HEK293 (cell line): ENCODE measurements around the gene MAPK11.

Source experiments
- HOXC10 ChIP-seq: sonication (generic); formaldehyde crosslinking; IDR thresholded peaks from 2 replicates; pipeline ENCODE4 v1.8.1; 2023; ENCODE audit warnings: mild to moderate bottlenecking, missing genetic modification reagents
- KLF7 ChIP-seq: fragments of 450-650 bp; formaldehyde crosslinking; IDR thresholded peaks from 2 replicates; pipeline ENCODE4 v1.5.1; 2016; ENCODE audit warnings: missing biosample characterization, missing genetic modification characterization, borderline replicate concordance
- KLF8 ChIP-seq: fragments of 450-650 bp; formaldehyde crosslinking; IDR thresholded peaks from 2 replicates; pipeline ENCODE4 v1.5.1; 2016; ENCODE audit warnings: missing biosample characterization, missing genetic modification characterization
- MEIS1 ChIP-seq: sonication (generic); formaldehyde crosslinking; IDR thresholded peaks from 2 replicates; pipeline ENCODE4 v1.8.1; 2022; ENCODE audit warnings: missing genetic modification reagents, mild to moderate bottlenecking, borderline replicate concordance
- PRDM1 ChIP-seq: fragments of 450-650 bp; formaldehyde crosslinking; IDR thresholded peaks from 2 replicates; pipeline ENCODE4; 2016; ENCODE audit warnings: missing biosample characterization, missing genetic modification characterization
- SALL2 ChIP-seq: fragments of 450-650 bp; formaldehyde crosslinking; IDR thresholded peaks from 2 replicates; pipeline ENCODE4 v1.5.0; 2017; ENCODE audit warnings: missing biosample characterization, mild to moderate bottlenecking, missing genetic modification characterization, borderline replicate concordance
- TRIM28 ChIP-seq: IDR thresholded peaks from 2 replicates; pipeline ENCODE4 v1.6.1; 2011; ENCODE audit warnings: low read length, control low read depth, borderline replicate concordance
- YY1 ChIP-seq: fragments of 450-650 bp; formaldehyde crosslinking; IDR thresholded peaks from 2 replicates; pipeline ENCODE4 v1.5.1; 2018; ENCODE audit warnings: missing biosample characterization, missing genetic modification characterization
- YY2 ChIP-seq: fragments of 450-650 bp; formaldehyde crosslinking; IDR thresholded peaks from 2 replicates; pipeline ENCODE4 v1.5.1; 2016; ENCODE audit warnings: missing biosample characterization, missing genetic modification characterization
- ZBTB1 ChIP-seq: fragments of 450-650 bp; formaldehyde crosslinking; IDR thresholded peaks from 2 replicates; pipeline ENCODE4 v1.5.1; 2016; ENCODE audit warnings: missing biosample characterization, missing genetic modification characterization
- ZBTB8A ChIP-seq: fragments of 450-650 bp; formaldehyde crosslinking; IDR thresholded peaks from 2 replicates; pipeline ENCODE4 v1.5.1; 2016; ENCODE audit warnings: missing biosample characterization, missing genetic modification characterization
- ZIC2 ChIP-seq: fragments of 450-650 bp; formaldehyde crosslinking; IDR thresholded peaks from 2 replicates; pipeline ENCODE4 v1.5.1; 2016; ENCODE audit warnings: missing biosample characterization, missing genetic modification characterization
- ZNF174 ChIP-seq: fragments of 450-650 bp; formaldehyde crosslinking; IDR thresholded peaks from 2 replicates; pipeline ENCODE4 v1.5.0; 2017; ENCODE audit warnings: missing biosample characterization, mild to moderate bottlenecking, missing genetic modification characterization
- ZNF214 ChIP-seq: fragments of 450-650 bp; formaldehyde crosslinking; IDR thresholded peaks from 2 replicates; pipeline ENCODE4 v1.5.1; 2017; ENCODE audit warnings: missing biosample characterization, mild to moderate bottlenecking, missing genetic modification characterization, borderline replicate concordance
- ZNF239 ChIP-seq: fragments of 450-650 bp; formaldehyde crosslinking; IDR thresholded peaks from 2 replicates; pipeline ENCODE4 v1.5.1; 2016; ENCODE audit warnings: missing biosample characterization, missing genetic modification characterization
- ZNF416 ChIP-seq: fragments of 450-650 bp; formaldehyde crosslinking; IDR thresholded peaks from 2 replicates; pipeline ENCODE4 v1.5.1; 2016; ENCODE audit warnings: missing biosample characterization, missing genetic modification characterization
- ZNF510 ChIP-seq: fragments of 450-650 bp; formaldehyde crosslinking; IDR thresholded peaks from 2 replicates; pipeline ENCODE4 v1.5.1; 2018; ENCODE audit warnings: mild to moderate bottlenecking, missing genetic modification characterization, missing biosample characterization; ENCODE audit not compliant: insufficient replicate concordance
- ZNF560 ChIP-seq: fragments of 450-650 bp; formaldehyde crosslinking; IDR thresholded peaks from 2 replicates; pipeline ENCODE4 v1.5.1; 2017; ENCODE audit warnings: missing biosample characterization, missing genetic modification characterization, borderline replicate concordance
- ZNF600 ChIP-seq: fragments of 450-650 bp; formaldehyde crosslinking; IDR thresholded peaks from 2 replicates; pipeline ENCODE4 v1.5.1; 2016; ENCODE audit warnings: missing biosample characterization, missing genetic modification characterization
- ZNF610 ChIP-seq: fragments of 450-650 bp; formaldehyde crosslinking; IDR thresholded peaks from 2 replicates; pipeline ENCODE4 v1.5.1; 2016; ENCODE audit warnings: missing biosample characterization, missing genetic modification characterization, borderline replicate concordance
- ZNF792 ChIP-seq: fragments of 450-650 bp; formaldehyde crosslinking; IDR thresholded peaks from 2 replicates; pipeline ENCODE4 v1.5.1; 2016; ENCODE audit warnings: missing biosample characterization, missing genetic modification characterization
- ZSCAN16 ChIP-seq: fragments of 450-650 bp; formaldehyde crosslinking; IDR thresholded peaks from 2 replicates; pipeline ENCODE4 v1.5.1; 2016; ENCODE audit warnings: missing biosample characterization, missing genetic modification characterization
- ZSCAN30 ChIP-seq: fragments of 450-650 bp; IDR thresholded peaks from 2 replicates; pipeline ENCODE4 v1.5.1; 2018; ENCODE audit warnings: missing biosample characterization, mild to moderate bottlenecking, missing genetic modification characterization, moderate library complexity
- ZXDB ChIP-seq: fragments of 450-650 bp; formaldehyde crosslinking; IDR thresholded peaks from 2 replicates; pipeline ENCODE4 v1.5.1; 2016; ENCODE audit warnings: missing biosample characterization, missing genetic modification characterization
- TF ChIP-seq, protein P1 (sequence below): fragments of 450-650 bp; formaldehyde crosslinking; IDR thresholded peaks from 2 replicates; pipeline ENCODE4 v1.5.1; 2016; ENCODE audit warnings: missing biosample characterization, missing genetic modification characterization
- TF ChIP-seq, protein P2 (sequence below): fragments of 450-650 bp; formaldehyde crosslinking; IDR thresholded peaks from 2 replicates; pipeline ENCODE4 v1.5.1; 2016; ENCODE audit warnings: missing biosample characterization, missing genetic modification characterization, borderline replicate concordance
- TF ChIP-seq, protein P3 (sequence below): IDR thresholded peaks from 2 replicates; pipeline ENCODE4 v1.6.1; 2011; ENCODE audit warnings: mild to moderate bottlenecking, low read depth, low read length, borderline replicate concordance
- TF ChIP-seq, protein P4 (sequence below): fragments of 450-650 bp; formaldehyde crosslinking; IDR thresholded peaks from 2 replicates; pipeline ENCODE4 v1.5.1; 2016; ENCODE audit warnings: missing biosample characterization, missing genetic modification characterization
- TF ChIP-seq, protein P5 (sequence below): fragments of 450-650 bp; formaldehyde crosslinking; IDR thresholded peaks from 2 replicates; pipeline ENCODE4 v1.5.1; 2016; ENCODE audit warnings: missing biosample characterization, missing genetic modification characterization, borderline replicate concordance

Gene MAPK11

DNA sequence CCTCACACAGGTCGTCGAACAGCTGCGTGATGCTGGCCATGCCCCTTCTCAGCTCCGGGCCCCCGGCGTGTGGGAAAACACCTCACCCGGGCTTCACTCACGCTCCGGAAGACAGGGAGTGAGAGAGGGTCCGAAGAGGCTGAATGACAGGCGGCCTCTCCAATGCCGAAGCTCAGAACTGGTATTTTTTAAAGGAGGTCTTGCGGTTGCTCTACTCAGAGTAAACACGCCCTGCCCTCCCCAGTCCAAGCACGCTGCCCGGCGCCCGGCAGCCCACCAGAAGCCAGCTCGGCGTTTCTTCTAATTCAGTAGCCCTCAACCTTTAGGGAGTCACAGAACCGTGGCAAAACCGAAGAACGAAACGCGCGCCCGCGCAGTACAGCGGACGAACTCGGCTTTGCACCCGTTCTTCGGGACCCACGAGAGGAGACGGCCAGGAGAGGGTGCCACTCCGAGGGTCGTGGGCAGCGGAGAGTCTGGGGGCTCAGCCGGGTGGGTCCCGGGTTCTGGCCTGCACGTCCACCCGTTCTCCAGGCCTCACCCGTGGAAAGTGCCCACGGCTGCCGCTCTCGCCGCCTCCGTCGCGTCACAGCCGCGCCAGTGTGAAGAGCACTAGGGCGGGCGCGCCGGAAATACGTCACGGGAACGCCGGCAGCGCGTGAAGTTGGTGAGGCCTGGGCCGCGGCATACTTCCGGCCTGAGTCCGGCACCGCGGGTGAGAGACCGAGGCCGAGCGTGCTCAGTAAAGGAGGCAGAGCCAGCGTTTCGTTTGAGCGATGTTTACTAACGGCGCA, 25.6 kb downstream of the MAPK11 start, which contains the start of gene TUBGCP6 (continued):
- peak; percentile 49; the same call in 1 of the 2 replicates for TF ChIP-seq ZIC2 (tag by site-specific recombination)
- peak; percentile 89 for TF ChIP-seq KLF8 (tag by site-specific recombination)
- TF ChIP-seq ZNF510 (tag by site-specific recombination), result no peak
- TF ChIP-seq SALL2 (tag by site-specific recombination), result no peak
- no peak for TF ChIP-seq HOXC10 (CRISPR knock-in tag)
- TF ChIP-seq, protein P1, sequence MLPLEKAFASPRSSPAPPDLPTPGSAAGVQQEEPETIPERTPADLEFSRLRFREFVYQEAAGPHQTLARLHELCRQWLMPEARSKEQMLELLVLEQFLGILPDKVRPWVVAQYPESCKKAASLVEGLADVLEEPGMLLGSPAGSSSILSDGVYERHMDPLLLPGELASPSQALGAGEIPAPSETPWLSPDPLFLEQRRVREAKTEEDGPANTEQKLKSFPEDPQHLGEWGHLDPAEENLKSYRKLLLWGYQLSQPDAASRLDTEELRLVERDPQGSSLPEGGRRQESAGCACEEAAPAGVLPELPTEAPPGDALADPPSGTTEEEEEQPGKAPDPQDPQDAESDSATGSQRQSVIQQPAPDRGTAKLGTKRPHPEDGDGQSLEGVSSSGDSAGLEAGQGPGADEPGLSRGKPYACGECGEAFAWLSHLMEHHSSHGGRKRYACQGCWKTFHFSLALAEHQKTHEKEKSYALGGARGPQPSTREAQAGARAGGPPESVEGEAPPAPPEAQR (tag by site-specific recombination), result no peak
- TF ChIP-seq ZNF174 (tag by site-specific recombination), result no peak
- peak; percentile 90 for TF ChIP-seq ZXDB (tag by site-specific recombination)
- TF ChIP-seq MEIS1 (CRISPR knock-in tag), result no peak
- peak; percentile 62; the same call in 1 of the 2 replicates for TF ChIP-seq KLF7 (tag by site-specific recombination)
- TF ChIP-seq YY1 (tag by site-specific recombination), result no peak
- TF ChIP-seq, protein P2, sequence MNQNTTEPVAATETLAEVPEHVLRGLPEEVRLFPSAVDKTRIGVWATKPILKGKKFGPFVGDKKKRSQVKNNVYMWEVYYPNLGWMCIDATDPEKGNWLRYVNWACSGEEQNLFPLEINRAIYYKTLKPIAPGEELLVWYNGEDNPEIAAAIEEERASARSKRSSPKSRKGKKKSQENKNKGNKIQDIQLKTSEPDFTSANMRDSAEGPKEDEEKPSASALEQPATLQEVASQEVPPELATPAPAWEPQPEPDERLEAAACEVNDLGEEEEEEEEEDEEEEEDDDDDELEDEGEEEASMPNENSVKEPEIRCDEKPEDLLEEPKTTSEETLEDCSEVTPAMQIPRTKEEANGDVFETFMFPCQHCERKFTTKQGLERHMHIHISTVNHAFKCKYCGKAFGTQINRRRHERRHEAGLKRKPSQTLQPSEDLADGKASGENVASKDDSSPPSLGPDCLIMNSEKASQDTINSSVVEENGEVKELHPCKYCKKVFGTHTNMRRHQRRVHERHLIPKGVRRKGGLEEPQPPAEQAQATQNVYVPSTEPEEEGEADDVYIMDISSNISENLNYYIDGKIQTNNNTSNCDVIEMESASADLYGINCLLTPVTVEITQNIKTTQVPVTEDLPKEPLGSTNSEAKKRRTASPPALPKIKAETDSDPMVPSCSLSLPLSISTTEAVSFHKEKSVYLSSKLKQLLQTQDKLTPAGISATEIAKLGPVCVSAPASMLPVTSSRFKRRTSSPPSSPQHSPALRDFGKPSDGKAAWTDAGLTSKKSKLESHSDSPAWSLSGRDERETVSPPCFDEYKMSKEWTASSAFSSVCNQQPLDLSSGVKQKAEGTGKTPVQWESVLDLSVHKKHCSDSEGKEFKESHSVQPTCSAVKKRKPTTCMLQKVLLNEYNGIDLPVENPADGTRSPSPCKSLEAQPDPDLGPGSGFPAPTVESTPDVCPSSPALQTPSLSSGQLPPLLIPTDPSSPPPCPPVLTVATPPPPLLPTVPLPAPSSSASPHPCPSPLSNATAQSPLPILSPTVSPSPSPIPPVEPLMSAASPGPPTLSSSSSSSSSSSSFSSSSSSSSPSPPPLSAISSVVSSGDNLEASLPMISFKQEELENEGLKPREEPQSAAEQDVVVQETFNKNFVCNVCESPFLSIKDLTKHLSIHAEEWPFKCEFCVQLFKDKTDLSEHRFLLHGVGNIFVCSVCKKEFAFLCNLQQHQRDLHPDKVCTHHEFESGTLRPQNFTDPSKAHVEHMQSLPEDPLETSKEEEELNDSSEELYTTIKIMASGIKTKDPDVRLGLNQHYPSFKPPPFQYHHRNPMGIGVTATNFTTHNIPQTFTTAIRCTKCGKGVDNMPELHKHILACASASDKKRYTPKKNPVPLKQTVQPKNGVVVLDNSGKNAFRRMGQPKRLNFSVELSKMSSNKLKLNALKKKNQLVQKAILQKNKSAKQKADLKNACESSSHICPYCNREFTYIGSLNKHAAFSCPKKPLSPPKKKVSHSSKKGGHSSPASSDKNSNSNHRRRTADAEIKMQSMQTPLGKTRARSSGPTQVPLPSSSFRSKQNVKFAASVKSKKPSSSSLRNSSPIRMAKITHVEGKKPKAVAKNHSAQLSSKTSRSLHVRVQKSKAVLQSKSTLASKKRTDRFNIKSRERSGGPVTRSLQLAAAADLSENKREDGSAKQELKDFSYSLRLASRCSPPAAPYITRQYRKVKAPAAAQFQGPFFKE (tag by site-specific recombination), result no peak
- TF ChIP-seq ZBTB1 (tag by site-specific recombination), result no peak
- TF ChIP-seq, protein P3, sequence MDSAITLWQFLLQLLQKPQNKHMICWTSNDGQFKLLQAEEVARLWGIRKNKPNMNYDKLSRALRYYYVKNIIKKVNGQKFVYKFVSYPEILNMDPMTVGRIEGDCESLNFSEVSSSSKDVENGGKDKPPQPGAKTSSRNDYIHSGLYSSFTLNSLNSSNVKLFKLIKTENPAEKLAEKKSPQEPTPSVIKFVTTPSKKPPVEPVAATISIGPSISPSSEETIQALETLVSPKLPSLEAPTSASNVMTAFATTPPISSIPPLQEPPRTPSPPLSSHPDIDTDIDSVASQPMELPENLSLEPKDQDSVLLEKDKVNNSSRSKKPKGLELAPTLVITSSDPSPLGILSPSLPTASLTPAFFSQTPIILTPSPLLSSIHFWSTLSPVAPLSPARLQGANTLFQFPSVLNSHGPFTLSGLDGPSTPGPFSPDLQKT, result no peak
- TF ChIP-seq, protein P4, sequence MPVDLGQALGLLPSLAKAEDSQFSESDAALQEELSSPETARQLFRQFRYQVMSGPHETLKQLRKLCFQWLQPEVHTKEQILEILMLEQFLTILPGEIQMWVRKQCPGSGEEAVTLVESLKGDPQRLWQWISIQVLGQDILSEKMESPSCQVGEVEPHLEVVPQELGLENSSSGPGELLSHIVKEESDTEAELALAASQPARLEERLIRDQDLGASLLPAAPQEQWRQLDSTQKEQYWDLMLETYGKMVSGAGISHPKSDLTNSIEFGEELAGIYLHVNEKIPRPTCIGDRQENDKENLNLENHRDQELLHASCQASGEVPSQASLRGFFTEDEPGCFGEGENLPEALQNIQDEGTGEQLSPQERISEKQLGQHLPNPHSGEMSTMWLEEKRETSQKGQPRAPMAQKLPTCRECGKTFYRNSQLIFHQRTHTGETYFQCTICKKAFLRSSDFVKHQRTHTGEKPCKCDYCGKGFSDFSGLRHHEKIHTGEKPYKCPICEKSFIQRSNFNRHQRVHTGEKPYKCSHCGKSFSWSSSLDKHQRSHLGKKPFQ (tag by site-specific recombination), result peak; percentile 96
- TF ChIP-seq ZSCAN30 (tag by site-specific recombination), result 0 out of 2 replicates have a peak, but pooled peaks have one; percentile 47
- peak; percentile 16; the same call in 1 of the 2 replicates for TF ChIP-seq PRDM1 (tag by site-specific recombination)
- no peak for TF ChIP-seq ZNF239
- no peak for TF ChIP-seq ZNF792
- peak; percentile 52; the same call in 1 of the 2 replicates for TF ChIP-seq YY2 (tag by site-specific recombination)
- TF ChIP-seq, protein P5, sequence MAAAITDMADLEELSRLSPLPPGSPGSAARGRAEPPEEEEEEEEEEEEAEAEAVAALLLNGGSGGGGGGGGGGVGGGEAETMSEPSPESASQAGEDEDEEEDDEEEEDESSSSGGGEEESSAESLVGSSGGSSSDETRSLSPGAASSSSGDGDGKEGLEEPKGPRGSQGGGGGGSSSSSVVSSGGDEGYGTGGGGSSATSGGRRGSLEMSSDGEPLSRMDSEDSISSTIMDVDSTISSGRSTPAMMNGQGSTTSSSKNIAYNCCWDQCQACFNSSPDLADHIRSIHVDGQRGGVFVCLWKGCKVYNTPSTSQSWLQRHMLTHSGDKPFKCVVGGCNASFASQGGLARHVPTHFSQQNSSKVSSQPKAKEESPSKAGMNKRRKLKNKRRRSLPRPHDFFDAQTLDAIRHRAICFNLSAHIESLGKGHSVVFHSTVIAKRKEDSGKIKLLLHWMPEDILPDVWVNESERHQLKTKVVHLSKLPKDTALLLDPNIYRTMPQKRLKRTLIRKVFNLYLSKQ (tag by site-specific recombination), result no peak
- TF ChIP-seq ZNF416 (tag by site-specific recombination), result no peak
- TF ChIP-seq ZNF600 (tag by site-specific recombination), result no peak
- no peak for TF ChIP-seq ZNF214
- peak; percentile 91 for TF ChIP-seq ZNF610 (tag by site-specific recombination)
- TF ChIP-seq TRIM28, result no peak
- peak; percentile 37; the same call in 1 of the 2 replicates for TF ChIP-seq ZBTB8A
- TF ChIP-seq ZNF560 (tag by site-specific recombination), result no peak
- peak; percentile 12; the same call in 1 of the 2 replicates for TF ChIP-seq ZSCAN16 (tag by site-specific recombination)
